GM19328 (cell line): ENCODE measurements around the gene ADGRB2.

Experiments
- ATAC-seq: cut with Tn5 transposase; IDR thresholded peaks from one replicate; pipeline ENCODE4 v1.9.1; 2021; ENCODE audit warnings: mild to moderate bottlenecking, moderate library complexity; ENCODE audit not compliant: unreplicated experiment

ADGRB2 gene

DNA sequence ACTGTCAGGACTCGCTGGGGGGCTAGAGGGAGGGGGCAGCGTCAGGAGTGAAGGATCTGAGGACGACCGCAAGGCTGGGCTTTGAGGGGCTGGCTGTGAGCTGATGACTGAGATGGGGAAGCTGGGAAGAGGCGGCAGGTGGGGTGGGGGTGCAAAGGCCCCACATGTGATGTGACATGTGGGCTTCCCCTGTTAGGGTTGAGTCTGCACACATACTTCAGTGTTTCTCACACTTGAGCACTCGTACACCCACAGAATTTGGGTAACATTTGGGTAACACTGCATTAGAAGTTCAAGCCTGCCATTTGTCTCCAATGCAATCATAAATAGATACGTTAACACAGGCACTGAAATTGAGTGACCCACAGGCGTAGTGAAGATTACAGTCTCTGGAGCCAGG lies 76.5 kb downstream of the ADGRB2 start:
- ATAC-seq, result no peak

DNA sequence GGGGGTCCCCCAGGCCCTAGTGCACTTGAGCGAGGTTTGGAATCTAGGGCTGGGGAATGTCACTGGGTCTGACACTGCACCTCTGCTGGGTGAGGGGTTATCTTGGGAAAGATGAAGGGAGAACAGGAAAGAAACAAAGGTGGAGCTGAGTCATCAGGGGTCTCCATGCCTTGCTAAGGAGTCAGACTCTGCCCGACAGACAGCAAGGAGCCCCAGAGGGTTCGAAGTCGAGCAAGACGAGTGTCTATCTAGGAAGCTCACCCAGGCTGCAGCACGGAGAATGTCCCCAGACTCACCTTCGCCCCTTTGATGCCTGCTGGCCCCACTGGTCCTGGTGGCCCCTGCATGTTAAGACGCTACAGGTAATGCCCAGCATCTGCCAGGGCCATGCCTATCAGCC lies 78.3 kb downstream of the ADGRB2 start:
- ATAC-seq, result no peak

DNA sequence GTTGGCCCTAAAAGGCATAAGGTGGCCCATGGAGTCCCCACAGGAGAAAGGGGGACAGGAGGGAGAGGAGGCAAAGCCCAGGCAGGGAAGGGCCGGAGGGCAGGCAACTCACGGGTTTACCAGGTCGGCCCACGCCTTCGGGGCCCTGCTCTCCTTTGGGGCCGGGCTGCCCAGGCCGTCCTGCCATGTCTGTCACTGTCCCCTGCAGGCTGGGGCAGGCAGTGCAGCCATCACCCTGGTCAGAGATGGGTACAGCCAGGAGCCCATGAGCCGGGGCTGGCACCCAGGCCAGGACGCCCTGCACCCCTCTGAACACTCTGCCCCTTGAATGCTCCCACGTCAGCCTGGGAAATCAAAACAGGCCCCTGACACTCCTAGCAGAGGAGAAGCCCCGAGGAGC lies 80.1 kb downstream of the ADGRB2 start:
- ATAC-seq, result no peak

DNA sequence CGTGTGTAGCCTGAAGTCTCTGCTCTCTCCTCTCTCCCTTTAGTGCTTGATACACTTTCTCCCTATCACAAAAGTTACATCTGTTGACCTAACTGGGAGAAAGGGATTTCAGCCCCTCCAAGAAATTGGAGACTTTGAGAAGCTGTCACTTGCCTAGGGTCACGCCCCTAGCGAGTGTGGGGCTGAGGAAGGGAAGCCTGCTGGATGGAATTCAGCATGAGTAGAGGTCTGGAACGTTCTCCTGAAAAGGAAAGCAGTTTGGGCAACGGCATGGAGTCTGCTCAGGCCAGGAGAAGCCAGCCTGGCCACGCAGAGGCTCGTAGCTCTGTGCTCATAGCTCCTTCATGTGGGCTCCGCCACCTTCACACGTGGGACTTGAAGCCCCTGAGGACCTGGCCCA lies 82.7 kb downstream of the ADGRB2 start:
- no peak for ATAC-seq

DNA sequence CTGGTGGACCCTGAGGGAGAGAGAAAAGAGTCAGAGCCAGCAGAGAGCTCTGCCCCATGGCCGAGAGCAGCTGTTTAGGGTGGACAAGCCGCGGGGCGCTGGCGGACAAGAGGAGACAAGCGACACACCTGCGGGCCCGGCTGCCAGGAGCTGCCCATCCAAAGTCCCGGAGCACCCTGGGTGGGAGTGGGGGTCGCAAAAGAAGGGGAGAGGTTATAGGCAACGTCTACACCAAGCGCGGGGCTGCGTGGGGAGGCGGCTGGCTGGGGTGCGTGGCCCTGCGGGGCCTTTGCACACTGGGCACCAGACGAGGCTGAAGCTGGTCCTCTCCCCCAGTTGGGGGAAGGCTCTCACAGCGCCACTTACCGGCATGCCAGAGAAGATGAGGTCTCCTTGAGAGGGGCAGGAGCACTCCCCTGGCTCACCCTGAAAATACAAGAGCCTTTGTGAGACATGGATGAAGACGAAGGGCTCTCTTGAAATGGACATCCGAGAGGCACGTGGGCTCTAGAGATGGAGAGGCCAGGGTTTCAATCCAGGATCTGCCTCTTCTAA lies 84.4 kb downstream of the ADGRB2 start:
- no peak for ATAC-seq

DNA sequence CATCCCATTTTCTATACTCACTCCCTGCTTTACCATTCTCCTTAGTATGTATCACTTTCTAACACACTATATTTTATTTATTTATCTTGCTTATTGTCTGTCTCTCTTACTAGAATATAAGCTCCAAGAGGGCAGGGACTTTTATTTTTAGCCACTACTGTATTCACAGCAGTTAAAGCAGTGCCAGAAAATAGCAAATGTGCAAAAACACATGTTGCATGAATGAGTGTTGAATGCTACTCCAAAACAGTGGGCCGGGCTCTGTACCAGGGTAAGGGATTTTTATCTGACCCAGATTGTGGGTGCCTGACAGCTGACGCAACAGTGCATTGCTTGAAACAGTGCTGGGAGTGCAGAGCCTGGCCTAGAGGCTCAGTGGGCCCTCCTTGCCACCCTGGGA lies 85.0 kb downstream of the ADGRB2 start:
- ATAC-seq, result no peak

DNA sequence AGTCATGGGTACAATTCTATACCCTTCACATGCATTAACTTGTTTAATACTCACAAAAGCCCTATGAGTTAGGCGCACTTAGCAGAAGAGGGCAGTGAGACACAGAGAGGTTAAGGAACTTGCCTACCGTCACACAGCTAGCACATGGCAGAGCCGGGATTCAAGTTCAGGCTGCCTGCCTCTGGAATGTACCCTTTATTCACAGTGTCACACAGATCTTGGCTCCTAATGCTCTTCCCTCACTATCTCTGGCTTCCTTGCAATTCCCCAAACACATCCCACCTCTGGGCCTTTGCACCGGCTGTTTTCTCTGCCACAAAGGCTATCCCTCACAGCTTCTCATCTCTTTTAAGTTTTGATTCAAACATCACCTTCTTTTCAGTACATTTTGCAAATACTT lies 85.5 kb downstream of the ADGRB2 start:
- ATAC-seq, result no peak

DNA sequence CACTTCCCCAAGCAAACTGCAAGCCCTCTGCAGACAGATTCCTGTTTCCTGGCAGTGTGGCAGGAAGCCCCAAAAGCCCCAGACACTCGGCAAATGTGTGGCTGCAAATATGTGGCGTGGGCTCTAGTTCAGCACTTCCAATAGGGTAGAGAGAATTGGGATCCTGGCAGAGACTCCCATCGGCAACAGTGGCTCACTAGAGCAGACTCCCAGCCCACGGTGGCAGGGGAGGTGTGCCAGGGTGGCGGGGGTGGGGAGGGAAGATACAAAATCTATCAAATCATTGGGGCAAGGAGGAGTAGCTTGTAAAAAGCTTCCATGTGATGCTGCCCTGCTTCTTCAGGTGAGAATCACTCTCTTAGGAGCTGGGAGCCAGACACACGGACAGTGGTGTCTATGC lies 86.2 kb downstream of the ADGRB2 start:
- no peak for ATAC-seq

DNA sequence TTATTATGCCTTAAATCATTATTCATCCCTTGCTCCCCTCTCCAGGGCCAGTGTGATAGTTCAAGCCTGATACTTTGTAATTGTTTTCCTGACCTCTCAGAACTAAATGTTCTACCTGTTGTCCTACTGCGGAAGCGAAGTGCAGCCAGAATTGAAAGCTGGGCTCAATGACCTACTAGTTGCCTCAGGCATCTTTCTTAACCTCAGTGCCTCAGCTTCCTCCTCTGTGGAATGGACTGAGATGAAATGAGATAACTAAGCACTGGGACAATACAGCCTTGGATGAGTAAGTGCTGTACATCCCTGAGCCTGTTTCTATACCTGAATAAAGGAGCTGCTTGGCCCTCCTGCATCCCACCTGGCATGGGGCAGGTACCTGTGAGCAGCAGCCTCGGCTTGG lies 86.7 kb downstream of the ADGRB2 start:
- ATAC-seq, result no peak
